Measurements from ENCODE around the gene REPS2. TPM values are rescaled to one million over a fixed set of nuclear protein-coding genes. Genes with fewer than 3 reads are reported as not detected.

REPS2 gene
- total and polyA plus RNA-seq, 9 of the 15 experiments (the other 6 are each of a cell fraction or from before 2014, with no cell fraction given), result 0.01 to 0.07 (median 0.01) TPM; not detected in 3

GRCh38 chrX:17033225-17033624 is 86.8 kb downstream of the REPS2 start:
- H2AFZ ChIP-seq (ENCODE audit: low read depth, low read length), result no peak overlapping the region
- FAIRE-seq, result no peak
- POLR2A ChIA-PET, result no interaction called here

More at GRCh38 chrX:17033225-17033624, 86.8 kb downstream of the REPS2 start:
- Histone ChIP-seq H3K27ac (ENCODE audit: extremely low read depth, low read depth, low read length) (no peak overlapping the region), H3K36me3 (ENCODE audit: control insufficient read depth, insufficient read depth, low read length) (no peaks in the 10 kb centered on the region), H3K79me2 (ENCODE audit: control insufficient read depth, insufficient read depth, low read length) (no peaks in the 10 kb centered on the region), H3K9me3 (replicated peaks; ENCODE audit: control insufficient read depth, insufficient read depth, low read depth, low read length) (no peaks in the 10 kb centered on the region), H3K9ac (ENCODE audit: insufficient read depth in 1 of 2, low read depth in 2 of 2, low read length in 2 of 2) (no peak overlapping the region), H4K20me1 (replicated peaks; ENCODE audit: control insufficient read depth, insufficient read depth, low read length) (no peaks in the 10 kb centered on the region), H3K4me1 (replicated peaks in 1 of 2; ENCODE audit: control insufficient read depth in 2 of 2, insufficient read depth in 2 of 2, low read length in 2 of 2) (no peaks in the 10 kb centered on the region), H3K4me3 (no peak overlapping the region), H3K9me1 (ENCODE audit: control insufficient read depth, insufficient read depth, low read length) (no peaks in the 10 kb centered on the region), H3K27me3 (ENCODE audit: control insufficient read depth in 2 of 2, insufficient read depth in 2 of 2, low read length in 2 of 2) (no peaks in the 10 kb centered on the region; a peak in 2 of 5 replicates), H3K4me2 (ENCODE audit: insufficient read depth, low read length) (no peak overlapping the region)
- no peak for TF ChIP-seq HMGXB4 (CRISPR knock-in tag; IDR thresholded peaks at IDR 0.05)
- TF ChIP-seq BACH1 (tag; IDR thresholded peaks at IDR 0.05), result no peak
- TF ChIP-seq ZNF12 (CRISPR knock-in tag; IDR thresholded peaks at IDR 0.05), result no peak
- no peak for TF ChIP-seq RHOXF2B (CRISPR knock-in tag; conservative IDR thresholded peaks at IDR 0.05)
- no peak for TF ChIP-seq PCBP1 (IDR thresholded peaks at IDR 0.05; ENCODE audit: low read depth, low read length, poor library complexity, severe bottlenecking)
- TF ChIP-seq E2F6 (IDR thresholded peaks at IDR 0.05; ENCODE audit: borderline replicate concordance in 1 of 2, extremely low read depth in 1 of 2, insufficient read depth in 1 of 2, insufficient read length in 1 of 2, low read depth in 1 of 2, low read length in 1 of 2, poor library complexity in 1 of 2, severe bottlenecking in 1 of 2), result no peak
- no peak for TF ChIP-seq ZKSCAN1 (IDR thresholded peaks at IDR 0.05; ENCODE audit: low read depth, low read length)
- TF ChIP-seq HLTF (IDR thresholded peaks at IDR 0.05), result no peak
- TF ChIP-seq RAD21 (CRISPR knock-in tag; conservative IDR thresholded peaks at IDR 0.05 in 1 of 2, IDR thresholded peaks at IDR 0.05 in 1 of 2), result no peak
- no peak for TF ChIP-seq FOS (IDR thresholded peaks at IDR 0.05; ENCODE audit: extremely low read depth, insufficient read length)
- TF ChIP-seq KHSRP (IDR thresholded peaks at IDR 0.05), result no peak
- no peak for TF ChIP-seq PHF20 (IDR thresholded peaks at IDR 0.05; ENCODE audit: partially characterized antibody)
- TF ChIP-seq ARID2 (IDR thresholded peaks at IDR 0.05), result no peak
- TF ChIP-seq SREBF2 (CRISPR knock-in tag; IDR thresholded peaks at IDR 0.05), result no peak
- no peak for TF ChIP-seq PATZ1 (CRISPR knock-in tag; IDR thresholded peaks at IDR 0.05; ENCODE audit: borderline replicate concordance)
- CTCF ChIA-PET (ENCODE audit: low intra/inter-chr PET ratio), result no interaction called here
- no peak for ATAC-seq
- no TSS peak for BruUV-seq (replicated peaks)
- no peak for DNase-seq (ENCODE audit: extremely low read depth in 1 of 4, low spot score in 3 of 4)
- in situ Hi-C loops (cut with MboI), result no loop called here
- intact Hi-C loops (cut with micrococcal nuclease), result no loop called here
